ENCODE data around the gene PRSS12. TPM values are rescaled to one million over a fixed set of nuclear protein-coding genes. Genes with fewer than 3 reads are reported as not detected.

Gene PRSS12
- total and polyA plus RNA-seq, 9 donors, result 0.35 to 5.9 (median 1.2) TPM

- Histone ChIP-seq H3K4me3 (no peak overlapping the region), H3K4me1 (ENCODE audit: insufficient read depth) (no peaks in the 10 kb centered on the region), H3K9me3 (no peaks in the 10 kb centered on the region), H3K27me3 (no peaks in the 10 kb centered on the region), H3K27ac (no peak overlapping the region), H3K36me3 (no peaks in the 10 kb centered on the region)
- DNase-seq, result no peak
- intact Hi-C loops (cut with DNase I), result no loop called here
- WGBS, 3 donors, result 66 to 77% (median 67%) methylated on average over 1 of the region's 1 CpG
- TF ChIP-seq, protein P1, sequence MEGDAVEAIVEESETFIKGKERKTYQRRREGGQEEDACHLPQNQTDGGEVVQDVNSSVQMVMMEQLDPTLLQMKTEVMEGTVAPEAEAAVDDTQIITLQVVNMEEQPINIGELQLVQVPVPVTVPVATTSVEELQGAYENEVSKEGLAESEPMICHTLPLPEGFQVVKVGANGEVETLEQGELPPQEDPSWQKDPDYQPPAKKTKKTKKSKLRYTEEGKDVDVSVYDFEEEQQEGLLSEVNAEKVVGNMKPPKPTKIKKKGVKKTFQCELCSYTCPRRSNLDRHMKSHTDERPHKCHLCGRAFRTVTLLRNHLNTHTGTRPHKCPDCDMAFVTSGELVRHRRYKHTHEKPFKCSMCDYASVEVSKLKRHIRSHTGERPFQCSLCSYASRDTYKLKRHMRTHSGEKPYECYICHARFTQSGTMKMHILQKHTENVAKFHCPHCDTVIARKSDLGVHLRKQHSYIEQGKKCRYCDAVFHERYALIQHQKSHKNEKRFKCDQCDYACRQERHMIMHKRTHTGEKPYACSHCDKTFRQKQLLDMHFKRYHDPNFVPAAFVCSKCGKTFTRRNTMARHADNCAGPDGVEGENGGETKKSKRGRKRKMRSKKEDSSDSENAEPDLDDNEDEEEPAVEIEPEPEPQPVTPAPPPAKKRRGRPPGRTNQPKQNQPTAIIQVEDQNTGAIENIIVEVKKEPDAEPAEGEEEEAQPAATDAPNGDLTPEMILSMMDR (IDR thresholded peaks at IDR 0.05), result no peak
- no peak for TF ChIP-seq POLR2A (IDR thresholded peaks at IDR 0.05)
- TF ChIP-seq EP300 (IDR thresholded peaks at IDR 0.05), result no peak
These were observed 117.2 kb downstream of the PRSS12 start for GRCh38 chr4:118235566-118236120.

Small RNAs within 50 kb of the gene (small RNA-seq; reads per million reads assigned to genes)
- not detected for gene SNORA24

All from ovary (tissue), 9 donors.